Keratinocyte (primary cell): ENCODE measurements around the gene TFDP2. TPM values are rescaled to one million over a fixed set of nuclear protein-coding genes. Genes with fewer than 3 reads are reported as not detected.

Experiments
- DNase-seq: peaks from one replicate; pipeline ENCODE4 v3.0.0-alpha.2; 2011; ENCODE audit warnings: low read depth, missing footprints, low spot score
- FAIRE-seq: peaks from 2 replicates; lab custom pipeline; 2011; peaks lifted over from hg19 to GRCh38; lab: Jason Lieb, UNC
- H2AFZ ChIP-seq: 2 replicates; pipeline ENCODE4 v1.6.0; 2012; ENCODE audit warnings: low read length, control low read depth, inconsistent platforms; ENCODE audit not compliant: control insufficient read depth
- H3K27ac ChIP-seq: 2 replicates; pipeline ENCODE4 v1.5.1; 2011; ENCODE audit warnings: low read length; ENCODE audit not compliant: control insufficient read depth, insufficient read depth
- H3K27me3 ChIP-seq: 3 replicates; pipeline ENCODE4 v1.6.0; 2011; ENCODE audit warnings: low read length; ENCODE audit not compliant: control insufficient read depth, insufficient read depth; ENCODE audit errors: extremely low read depth
- H3K36me3 ChIP-seq, 2 experiments: 2 replicates in 1 of 2; 3 replicates in 1 of 2; pipeline ENCODE4 v1.5.1; 2011; ENCODE audit warnings: low read length in 2 of 2, mild to moderate bottlenecking in 1 of 2; ENCODE audit not compliant: control insufficient read depth in 2 of 2, insufficient read depth in 2 of 2; ENCODE audit errors: extremely low read depth in 1 of 2
- H3K4me1 ChIP-seq: 3 replicates; pipeline ENCODE4 v1.5.1; 2011; ENCODE audit warnings: low read length; ENCODE audit not compliant: control insufficient read depth, insufficient read depth; ENCODE audit errors: extremely low read depth
- H3K4me2 ChIP-seq: 3 replicates; pipeline ENCODE4 v1.6.0; 2011; ENCODE audit warnings: low read depth, low read length; ENCODE audit not compliant: control insufficient read depth, insufficient read depth; ENCODE audit errors: extremely low read depth
- H3K4me3 ChIP-seq, 3 experiments: fragments of 200-600 bp in 1 of 3; sonication (generic) in 1 of 3; 2 replicates in 2 of 3; 3 replicates in 1 of 3; pipeline ENCODE4 v1.5.1; 2011 to 2016; ENCODE audit warnings: low read length in 3 of 3, mild to moderate bottlenecking in 3 of 3, control low read depth in 2 of 3, inconsistent platforms in 1 of 3, low read depth in 1 of 3, mixed read lengths in 1 of 3, mixed run types in 1 of 3, moderate library complexity in 1 of 3; ENCODE audit not compliant: control insufficient read depth in 2 of 3, insufficient read depth in 2 of 3; ENCODE audit errors: extremely low read depth in 1 of 3
- H3K79me2 ChIP-seq: 2 replicates; pipeline ENCODE4 v1.6.0; 2012; ENCODE audit warnings: low read length; ENCODE audit not compliant: control insufficient read depth, insufficient read depth
- H3K9ac ChIP-seq: 3 replicates; pipeline ENCODE4 v1.6.0; 2011; ENCODE audit warnings: low read length; ENCODE audit not compliant: control insufficient read depth, insufficient read depth; ENCODE audit errors: extremely low read depth
- H3K9me1 ChIP-seq: 3 replicates; pipeline ENCODE4 v1.6.0; 2011; ENCODE audit warnings: low read length; ENCODE audit not compliant: control insufficient read depth, insufficient read depth; ENCODE audit errors: extremely low read depth
- H3K9me3 ChIP-seq: 2 replicates; pipeline ENCODE4 v1.5.1; 2012; ENCODE audit warnings: low read depth, low read length; ENCODE audit not compliant: control insufficient read depth
- H4K20me1 ChIP-seq: 3 replicates; pipeline ENCODE4 v1.6.0; 2011; ENCODE audit warnings: low read length; ENCODE audit not compliant: control insufficient read depth, insufficient read depth; ENCODE audit errors: extremely low read depth
- CTCF ChIP-seq, 3 experiments: IDR thresholded peaks in 1 of 3; conservative IDR thresholded peaks in 1 of 3; optimal IDR thresholded peaks in 1 of 3; 2 replicates in 2 of 3; 3 replicates in 1 of 3; pipeline versions ENCODE3 to v1.5.1; 2011; ENCODE audit warnings: low read length in 3 of 3, mild to moderate bottlenecking in 3 of 3, moderate library complexity in 2 of 3, control low read depth in 1 of 3, inconsistent platforms in 1 of 3; ENCODE audit not compliant: insufficient read depth in 2 of 3; ENCODE audit errors: extremely low read depth in 1 of 3
- EZH2 ChIP-seq: IDR thresholded peaks from one replicate; pipeline ENCODE4 v1.6.1; 2012; ENCODE audit warnings: inconsistent platforms, mild to moderate bottlenecking, low read length, moderate library complexity
- dilution Hi-C: fragments of 300-500 bp; cut with MboI; formaldehyde crosslinking; loops from one replicate; pipeline ENCODE4 v1.7.0; 2020; ENCODE audit warnings: low sequenced_read_pairs; ENCODE audit not compliant: extremely low pct_ligation_motif_present
- polyA plus RNA-seq, 5 experiments: library from polyadenylated mRNA; depleted of rRNA in 3 of 5; stranded (reverse) in 3 of 5; stranded (forward) in 1 of 5; unstranded in 1 of 5; fragments of >200 nt; gene quantifications; 1 replicate in 1 of 5; 2 replicates in 3 of 5; 3 replicates in 1 of 5; pipeline versions ENCODE4 v1.2.1 to v1.2.3, GENCODE V29; 2011 to 2012; ENCODE audit warnings: missing spikeins in 2 of 5, low read depth in 1 of 5, low replicate concordance in 1 of 5

The TFDP2 gene
- polyA plus RNA-seq, 1 donor (not counting 4 experiments of a cell fraction or from before 2014, with no cell fraction given), result 40.6 TPM

DNA sequence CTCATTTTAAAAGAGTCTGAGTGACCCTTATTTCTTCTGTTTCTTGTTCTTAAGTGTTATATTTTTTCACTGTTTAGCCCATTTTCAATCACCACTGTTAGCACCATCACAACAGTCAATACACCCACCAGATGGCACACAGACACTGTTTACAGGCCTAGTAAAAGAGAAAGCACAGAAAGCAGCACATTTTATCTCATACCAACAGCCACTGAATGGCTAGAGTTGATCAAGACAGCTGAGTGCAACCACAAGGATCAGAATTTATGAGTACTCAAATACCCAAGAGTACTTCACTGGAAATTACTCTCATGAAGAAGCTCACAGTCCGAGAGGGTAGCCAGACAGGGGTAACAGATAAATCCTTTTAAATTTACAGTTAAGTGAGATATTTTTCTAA, 127.0 kb downstream of the TFDP2 start:
- dilution Hi-C loops, result no loop called here
- FAIRE-seq, result no peak
- DNase-seq, result no peak

DNA sequence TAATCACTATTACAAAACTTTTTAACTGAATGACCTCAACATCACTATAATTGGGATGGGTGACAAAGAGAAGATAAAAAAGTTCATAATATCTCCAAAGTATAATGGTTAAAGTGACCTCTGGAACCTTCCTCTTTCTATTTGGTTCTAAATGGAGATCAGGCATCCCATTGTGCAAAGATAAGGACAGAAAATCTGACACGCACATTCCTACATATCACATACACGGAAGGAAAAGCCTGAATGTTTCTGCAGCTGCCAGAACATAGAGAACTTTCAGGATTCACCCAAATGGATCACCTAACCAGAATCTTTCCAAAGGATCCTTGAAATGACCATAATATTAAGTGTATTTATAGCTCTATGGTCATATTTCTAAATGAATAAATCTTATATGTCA, 128.2 kb downstream of the TFDP2 start:
- Histone ChIP-seq H4K20me1 (no peaks in the 10 kb centered on the region), H3K36me3 (no peaks in the 10 kb centered on the region), H3K4me3 (no peak overlapping the region), H3K4me1 (no peaks in the 10 kb centered on the region), H3K4me2 (no peak overlapping the region), H3K27me3 (no peaks in the 10 kb centered on the region), H3K9me3 (no peaks in the 10 kb centered on the region), H3K79me2 (no peaks in the 10 kb centered on the region), H3K27ac (no peak overlapping the region), H2AFZ (no peak overlapping the region), H3K9me1 (no peaks in the 10 kb centered on the region), H3K9ac (no peak overlapping the region)
- dilution Hi-C loops, result no loop called here
- TF ChIP-seq EZH2 (no peak), CTCF (optimal IDR thresholded peaks at IDR 0.05 in 1 of 3, IDR thresholded peaks at IDR 0.05 in 1 of 3, conservative IDR thresholded peaks at IDR 0.05 in 1 of 3; ENCODE audit: extremely low read depth in 1 of 3, insufficient read depth in 2 of 3, low read length in 3 of 3) (no peak)
- no peak for DNase-seq
- no peak for FAIRE-seq

More for the DNA sequence above, 127.0 kb downstream of the TFDP2 start:
- Histone ChIP-seq H3K9ac (no peak overlapping the region), H3K9me1 (no peaks in the 10 kb centered on the region), H3K9me3 (no peaks in the 10 kb centered on the region), H3K4me3 (no peak overlapping the region), H3K27ac (no peak overlapping the region), H3K4me1 (no peaks in the 10 kb centered on the region), H3K4me2 (no peak overlapping the region), H3K79me2 (no peaks in the 10 kb centered on the region), H3K27me3 (no peaks in the 10 kb centered on the region), H3K36me3 (no peaks in the 10 kb centered on the region), H2AFZ (no peak overlapping the region), H4K20me1 (no peaks in the 10 kb centered on the region)
- TF ChIP-seq EZH2 (no peak), CTCF (optimal IDR thresholded peaks at IDR 0.05 in 1 of 3, IDR thresholded peaks at IDR 0.05 in 1 of 3, conservative IDR thresholded peaks at IDR 0.05 in 1 of 3; ENCODE audit: extremely low read depth in 1 of 3, insufficient read depth in 2 of 3, low read length in 3 of 3) (peak in 1 of 3 experiments; percentile 10)
